ENCODE results near the gene NCBP3.

GRCh38 chr17:3772764-3773163, 73.3 kb downstream of the NCBP3 start:
- TF ChIP-seq CTCF (conservative IDR thresholded peaks at IDR 0.05): no peak
- no peak for TF ChIP-seq EZH2 (IDR thresholded peaks at IDR 0.05; ENCODE audit: low read depth)
